NB4 (cell line): ENCODE results near the gene NREP.
A peak's percentile ranks its signal among the peaks of the same experiment; 100 is the strongest.

ENCODE experiments used
- DNase-seq: peaks from one replicate; pipeline ENCODE4 v3.0.0; 2010; ENCODE audit warnings: low read depth
- H3K4me3 ChIP-seq: one replicate; pipeline ENCODE4 v1.5.1; 2011; ENCODE audit warnings: mild to moderate bottlenecking, low read depth, low read length, moderate library complexity
- MYC ChIP-seq: IDR thresholded peaks from 2 replicates; pipeline ENCODE4 v1.6.1; 2011; ENCODE audit warnings: low read depth, low read length
- POLR2A ChIP-seq: IDR thresholded peaks from 2 replicates; pipeline ENCODE4 v1.6.1; 2011; ENCODE audit warnings: mild to moderate bottlenecking; ENCODE audit not compliant: insufficient read length; ENCODE audit errors: extremely low read depth
- TF ChIP-seq, protein P1 (sequence below): IDR thresholded peaks from 2 replicates; pipeline ENCODE4 v1.6.1; 2011; ENCODE audit warnings: low read depth, low read length
- TF ChIP-seq, protein P2 (sequence below): IDR thresholded peaks from one replicate; pipeline ENCODE4 v1.5.1; 2012; ENCODE audit warnings: low read depth, low read length

Gene NREP

DNA sequence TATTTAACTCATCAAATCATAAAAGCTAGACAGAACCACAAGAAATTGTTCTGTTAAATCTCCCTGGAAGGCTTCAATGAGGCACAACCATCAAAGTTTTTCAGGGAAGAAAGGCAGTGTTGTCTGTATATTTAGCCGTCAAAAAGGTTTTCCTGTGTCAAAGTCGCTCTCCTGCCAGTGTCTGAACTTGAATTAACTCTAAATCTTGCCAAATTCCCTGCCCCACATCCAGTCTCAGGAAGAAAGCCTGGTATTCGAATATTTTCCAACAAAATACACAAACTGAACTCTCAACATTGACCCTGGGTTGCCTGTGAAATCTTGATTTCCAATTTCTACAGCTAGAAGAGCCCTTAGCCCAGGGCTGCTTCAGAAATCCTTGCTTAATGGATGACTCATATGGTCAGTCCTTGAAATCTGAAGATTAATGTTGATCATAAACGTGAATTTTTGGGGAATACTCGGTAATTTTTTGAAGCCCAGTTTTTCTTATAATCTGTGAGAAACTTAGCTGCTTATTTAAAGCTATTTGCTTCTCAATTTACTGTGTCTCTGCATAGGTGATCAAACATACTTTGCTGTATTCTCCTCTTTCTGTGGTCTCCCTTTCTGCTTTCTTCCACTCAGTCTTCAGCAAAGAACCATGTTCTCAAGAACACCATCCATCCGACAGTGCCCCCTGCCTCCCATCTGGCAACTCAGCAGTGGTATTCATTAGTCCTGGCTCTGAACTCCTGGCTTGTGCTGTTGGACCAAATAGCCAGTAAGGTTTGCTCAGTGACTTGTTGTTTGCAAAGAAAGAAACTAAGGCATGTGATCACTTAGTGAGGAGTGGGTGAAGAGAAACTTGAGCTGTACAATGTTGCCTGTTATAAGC is 58.9 kb downstream of the NREP start:
- no peak overlapping the region for H3K4me3 ChIP-seq
- no peak for TF ChIP-seq MYC
- no peak for TF ChIP-seq POLR2A
- TF ChIP-seq, protein P1, sequence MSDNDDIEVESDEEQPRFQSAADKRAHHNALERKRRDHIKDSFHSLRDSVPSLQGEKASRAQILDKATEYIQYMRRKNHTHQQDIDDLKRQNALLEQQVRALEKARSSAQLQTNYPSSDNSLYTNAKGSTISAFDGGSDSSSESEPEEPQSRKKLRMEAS = no peak
- TF ChIP-seq, protein P2, sequence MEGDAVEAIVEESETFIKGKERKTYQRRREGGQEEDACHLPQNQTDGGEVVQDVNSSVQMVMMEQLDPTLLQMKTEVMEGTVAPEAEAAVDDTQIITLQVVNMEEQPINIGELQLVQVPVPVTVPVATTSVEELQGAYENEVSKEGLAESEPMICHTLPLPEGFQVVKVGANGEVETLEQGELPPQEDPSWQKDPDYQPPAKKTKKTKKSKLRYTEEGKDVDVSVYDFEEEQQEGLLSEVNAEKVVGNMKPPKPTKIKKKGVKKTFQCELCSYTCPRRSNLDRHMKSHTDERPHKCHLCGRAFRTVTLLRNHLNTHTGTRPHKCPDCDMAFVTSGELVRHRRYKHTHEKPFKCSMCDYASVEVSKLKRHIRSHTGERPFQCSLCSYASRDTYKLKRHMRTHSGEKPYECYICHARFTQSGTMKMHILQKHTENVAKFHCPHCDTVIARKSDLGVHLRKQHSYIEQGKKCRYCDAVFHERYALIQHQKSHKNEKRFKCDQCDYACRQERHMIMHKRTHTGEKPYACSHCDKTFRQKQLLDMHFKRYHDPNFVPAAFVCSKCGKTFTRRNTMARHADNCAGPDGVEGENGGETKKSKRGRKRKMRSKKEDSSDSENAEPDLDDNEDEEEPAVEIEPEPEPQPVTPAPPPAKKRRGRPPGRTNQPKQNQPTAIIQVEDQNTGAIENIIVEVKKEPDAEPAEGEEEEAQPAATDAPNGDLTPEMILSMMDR = no peak
- DNase-seq = no peak

DNA sequence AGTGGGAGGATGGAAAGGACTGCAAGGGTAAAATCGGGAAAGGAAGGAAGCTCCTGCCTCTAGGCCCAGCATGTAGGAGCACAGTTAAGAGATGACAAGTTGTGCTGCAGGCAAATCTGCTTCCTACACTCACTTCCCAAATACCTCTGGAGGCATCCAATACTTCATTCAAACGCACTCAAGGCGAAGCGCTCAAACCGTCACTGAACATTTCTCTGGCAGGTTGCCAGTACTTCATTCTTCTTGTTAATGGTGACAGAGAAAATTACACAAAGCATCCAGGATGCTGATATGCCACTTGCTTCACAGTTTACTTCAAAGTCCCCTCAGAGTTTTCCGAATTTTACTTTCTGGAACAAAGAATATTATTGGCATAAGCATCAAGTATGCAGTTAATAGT is 59.8 kb downstream of the NREP start:
- TF ChIP-seq MYC = no peak
- TF ChIP-seq, protein P2 = no peak
- no peak for TF ChIP-seq POLR2A
- TF ChIP-seq, protein P1 = no peak
- H3K4me3 ChIP-seq = no peak overlapping the region
- no peak for DNase-seq

DNA sequence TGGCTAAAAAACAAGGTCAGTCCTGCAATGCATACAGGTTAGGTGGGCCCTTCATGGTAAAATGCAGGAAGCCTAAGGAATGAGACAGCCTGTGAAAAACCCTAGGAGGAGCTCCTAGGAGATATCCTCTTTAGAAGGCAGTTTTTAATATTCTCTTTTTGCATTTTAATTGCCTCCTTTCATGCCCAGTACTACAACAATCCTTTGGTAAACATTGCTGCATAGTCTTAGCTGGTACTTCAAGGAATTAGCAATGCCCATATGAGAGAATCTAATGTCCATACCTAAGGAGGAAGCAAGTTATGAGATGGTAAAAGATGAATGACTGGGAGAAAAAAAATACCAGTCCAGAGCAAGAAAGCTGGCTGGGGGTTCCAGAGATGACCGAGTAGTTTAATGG is 61.0 kb downstream of the NREP start:
- H3K4me3 ChIP-seq = no peak overlapping the region
- DNase-seq = no peak
- TF ChIP-seq MYC (no peak), POLR2A (no peak)
- TF ChIP-seq, protein P1 = no peak
- TF ChIP-seq, protein P2 = no peak

DNA sequence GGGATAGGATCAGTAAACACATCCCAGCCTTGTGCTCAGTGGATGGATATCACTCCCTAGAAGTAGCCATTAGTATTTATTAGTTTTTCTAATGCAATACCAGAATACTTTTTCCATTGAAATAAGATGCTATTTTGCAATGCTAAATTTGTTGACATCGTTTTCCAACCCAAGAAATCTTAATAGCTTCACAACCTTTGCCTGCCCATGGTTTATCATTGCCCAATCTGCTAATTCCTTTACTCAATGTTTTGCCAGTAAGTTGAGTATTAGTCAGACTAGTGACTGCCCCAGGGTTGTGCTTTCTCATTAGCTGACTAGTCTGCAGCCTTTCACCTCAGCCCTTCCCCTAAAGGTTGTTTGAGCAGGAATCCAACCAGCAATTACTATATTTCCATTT is 62.9 kb downstream of the NREP start:
- DNase-seq = peak; percentile 10
- no peak overlapping the region for H3K4me3 ChIP-seq
- TF ChIP-seq POLR2A (no peak), MYC (no peak)
- TF ChIP-seq, protein P1 = no peak
- TF ChIP-seq, protein P2 = no peak

DNA sequence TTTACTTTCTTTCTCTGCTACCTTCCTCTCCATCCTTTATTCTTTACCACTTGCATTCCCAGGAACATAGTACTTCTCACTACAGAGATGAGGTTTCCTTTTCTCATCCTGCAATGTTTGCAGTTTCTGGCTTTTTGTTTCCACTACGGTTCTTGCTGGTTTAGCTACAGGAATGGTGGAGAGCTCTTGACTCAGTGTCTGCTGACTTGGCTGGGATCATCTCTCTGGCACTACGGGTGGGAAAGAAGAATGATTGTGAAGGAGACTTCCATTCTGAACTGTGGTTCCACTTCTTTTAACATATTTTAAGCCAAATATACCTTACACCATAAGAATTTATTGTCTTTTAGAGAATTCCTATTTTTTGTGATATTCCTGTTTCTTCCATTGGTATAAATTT is 65.1 kb downstream of the NREP start:
- no peak for DNase-seq
- H3K4me3 ChIP-seq = no peak overlapping the region
- TF ChIP-seq, protein P2 = no peak
- no peak for TF ChIP-seq POLR2A
- TF ChIP-seq MYC = no peak
- TF ChIP-seq, protein P1 = no peak

DNA sequence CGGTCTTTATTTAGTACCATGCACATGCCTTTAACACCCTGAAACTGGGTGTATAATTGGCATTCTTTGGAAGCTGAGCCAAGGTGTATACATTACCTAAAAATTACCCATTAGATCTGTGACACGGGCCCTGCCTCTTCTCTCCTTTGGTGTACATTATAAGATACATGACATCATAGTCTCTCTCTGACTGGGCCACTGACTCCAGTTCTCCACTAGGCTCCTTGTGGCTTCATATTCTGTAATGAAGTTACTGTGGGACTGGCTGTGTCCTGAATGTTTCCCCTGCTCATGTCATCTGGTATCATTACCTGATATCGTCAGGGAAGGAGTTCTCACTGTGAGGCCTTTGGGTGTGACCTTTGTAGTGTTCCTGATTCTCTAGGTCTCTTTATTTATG is 65.5 kb downstream of the NREP start:
- TF ChIP-seq, protein P2 = no peak
- TF ChIP-seq POLR2A (no peak), MYC (no peak)
- TF ChIP-seq, protein P1 = no peak
- no peak overlapping the region for H3K4me3 ChIP-seq
- DNase-seq = no peak
